Activated CD4-positive, alpha-beta T cell treated with anti-CD3 and anti-CD28 coated beads, Interleukin-2, amount 50 U/mL, for 24 hours (primary cell): ENCODE data around the gene TUBA4B.
A peak's percentile ranks its signal among the peaks of the same experiment; 100 is the strongest.

Source experiments
- DNase-seq, 2 donors: peaks; one replicate each; pipeline ENCODE4 v3.0.0-alpha.2; 2020; ENCODE audit warnings: low read depth in 1 of 2, low spot score in 1 of 2

The TUBA4B gene

GRCh38 chr2:219252900-219253752, at the start of gene TUBA4B:
TUBA4B (plus strand) TSS chr2:219253243; CDS start chr2:219253408, 165 bp downstream.
- peak in 1 of 2 donors; percentile 24 for DNase-seq

- no peak for DNase-seq
Measured at GRCh38 chr2:219204425-219205164, 48.4 kb upstream of the TUBA4B start.

DNA sequence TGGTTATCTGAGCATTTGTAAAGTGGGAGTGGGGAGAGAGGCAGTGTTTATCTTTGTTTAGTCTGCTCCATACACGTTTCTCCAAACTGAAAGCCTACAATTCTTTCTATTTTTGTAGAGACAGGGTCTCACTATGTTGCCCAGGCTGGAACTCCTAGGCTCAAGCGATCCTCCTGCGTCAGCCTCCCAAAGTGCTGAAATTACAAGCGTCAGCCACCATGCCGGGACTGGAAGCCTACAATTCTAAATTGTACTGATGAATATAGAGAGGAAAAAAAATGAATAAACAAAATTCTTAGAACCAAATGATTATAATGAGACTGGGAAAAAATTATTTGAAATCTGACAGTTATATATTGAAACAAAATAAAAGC, 47.9 kb upstream of the TUBA4B start:
- no peak for DNase-seq

DNA sequence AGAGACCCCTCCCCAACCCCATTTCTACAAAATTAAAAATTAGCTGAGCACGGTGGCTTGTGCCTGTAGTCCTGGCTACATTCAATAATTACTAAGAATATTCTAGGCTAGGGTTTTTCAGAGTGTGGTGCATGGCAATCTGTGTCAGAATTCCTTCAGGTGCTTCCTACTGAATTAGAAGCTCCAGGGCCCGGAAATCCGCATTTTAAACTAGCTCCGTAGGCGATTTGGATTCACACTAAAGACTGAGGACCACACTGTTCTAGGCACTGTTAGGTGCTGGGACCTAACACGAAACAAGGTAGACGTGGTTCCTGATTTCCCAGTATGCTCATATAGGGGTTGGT, 47.1 kb upstream of the TUBA4B start:
- no peak for DNase-seq

- DNase-seq = peak; percentile 85 to 87
Measured at GRCh38 chr2:219206328-219207133, 46.5 kb upstream of the TUBA4B start, which contains the start of gene ZFAND2B. ZFAND2B (plus strand) TSS chr2:219206782; CDS start chr2:219206988, 206 bp downstream.

- DNase-seq = no peak
Measured at GRCh38 chr2:219207134-219207883, 45.7 kb upstream of the TUBA4B start.

DNA sequence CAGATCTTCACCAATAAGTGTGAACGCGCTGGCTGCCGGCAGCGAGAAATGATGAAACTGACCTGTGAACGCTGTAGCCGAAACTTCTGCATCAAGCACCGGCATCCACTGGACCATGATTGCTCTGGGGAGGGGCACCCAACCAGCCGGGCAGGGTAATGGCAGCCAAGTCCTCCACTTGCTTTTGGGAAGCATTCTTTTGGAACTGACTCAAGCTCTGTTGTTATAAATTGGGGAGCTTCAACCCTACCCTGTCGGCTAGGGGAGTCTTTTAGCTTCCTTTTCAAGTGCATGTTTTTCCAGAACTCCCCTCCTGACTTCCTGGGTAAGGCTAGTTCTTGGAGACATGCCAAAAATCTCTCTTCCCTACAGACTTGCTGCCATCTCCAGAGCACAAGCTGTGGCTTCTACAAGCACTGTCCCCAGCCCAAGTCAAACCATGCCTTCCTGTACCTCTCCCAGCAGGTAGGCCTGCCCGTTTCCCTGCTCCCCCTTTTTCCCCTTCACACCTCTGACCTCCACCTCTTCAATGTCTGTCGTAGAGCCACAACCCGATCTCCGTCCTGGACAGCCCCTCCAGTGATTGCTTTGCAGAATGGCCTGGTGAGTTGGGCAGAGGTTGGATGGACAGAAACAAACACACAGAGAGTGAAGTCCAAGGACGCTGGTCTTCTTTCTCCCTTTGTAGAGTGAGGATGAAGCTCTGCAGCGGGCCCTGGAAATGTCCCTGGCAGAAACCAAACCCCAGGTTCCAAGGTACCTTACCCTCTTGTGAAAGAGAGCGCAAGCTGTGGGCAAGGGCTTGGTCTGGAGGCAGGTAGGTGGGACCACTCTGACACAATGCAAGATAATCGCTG, 44.9 kb upstream of the TUBA4B start:
- no peak for DNase-seq

GRCh38 chr2:219209236-219210195, 43.5 kb upstream of the TUBA4B start:
- DNase-seq = no peak

- no peak for DNase-seq
Measured at GRCh38 chr2:219210196-219210885, 42.7 kb upstream of the TUBA4B start.

DNA sequence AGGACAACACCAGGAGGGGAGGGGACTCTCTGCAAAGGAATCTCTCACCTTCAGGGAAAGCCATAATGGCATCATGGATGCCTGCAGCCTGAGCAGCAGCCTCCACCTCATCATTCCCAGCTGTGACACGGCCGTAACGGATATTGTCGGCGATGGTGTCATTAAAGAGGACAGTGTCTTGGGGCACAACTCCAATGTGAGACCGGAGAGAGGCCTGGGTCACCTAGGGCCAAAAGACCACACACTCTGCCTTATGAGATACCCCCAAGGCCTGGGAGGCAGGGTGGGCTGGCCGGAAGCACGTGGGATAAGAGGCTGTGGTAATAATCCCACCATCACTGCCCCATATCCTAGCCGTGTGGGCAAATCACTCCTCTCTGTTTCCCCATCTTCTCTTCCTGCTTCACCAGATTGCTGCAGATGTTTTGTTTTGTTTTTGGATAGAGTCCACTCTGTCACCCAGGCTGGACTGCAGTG, 42.1 kb upstream of the TUBA4B start:
- no peak for DNase-seq

- no peak for DNase-seq
Measured at GRCh38 chr2:219213026-219213415, 40.0 kb upstream of the TUBA4B start.

DNA sequence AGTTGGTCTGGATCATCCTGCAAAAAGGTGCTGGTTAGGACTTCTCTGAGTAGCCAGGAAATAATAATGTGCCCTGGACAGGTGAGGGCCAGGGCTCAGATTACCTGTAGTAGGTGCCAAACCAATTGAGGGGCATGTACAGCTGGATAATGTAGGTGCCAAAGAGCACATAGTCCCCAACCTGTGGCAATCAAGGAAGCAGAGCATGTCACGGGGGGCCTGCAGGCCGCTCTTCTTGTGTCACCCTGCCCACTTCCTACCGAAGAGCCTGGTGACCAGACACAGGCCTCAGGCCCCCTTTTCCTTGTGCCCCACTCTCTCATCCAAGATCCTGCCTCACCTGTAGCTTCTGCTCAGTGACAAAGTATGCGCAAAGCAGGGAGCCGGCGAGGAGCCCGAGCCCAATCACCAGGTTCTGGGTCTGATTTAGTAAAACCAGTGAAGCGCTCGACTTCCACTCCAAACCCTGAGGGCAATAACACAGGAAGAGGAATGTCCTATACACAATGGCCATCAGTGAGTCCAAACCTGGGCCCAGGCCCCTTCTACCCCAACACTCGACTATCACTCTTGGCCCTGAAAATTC, 39.5 kb upstream of the TUBA4B start:
- DNase-seq = no peak

DNA sequence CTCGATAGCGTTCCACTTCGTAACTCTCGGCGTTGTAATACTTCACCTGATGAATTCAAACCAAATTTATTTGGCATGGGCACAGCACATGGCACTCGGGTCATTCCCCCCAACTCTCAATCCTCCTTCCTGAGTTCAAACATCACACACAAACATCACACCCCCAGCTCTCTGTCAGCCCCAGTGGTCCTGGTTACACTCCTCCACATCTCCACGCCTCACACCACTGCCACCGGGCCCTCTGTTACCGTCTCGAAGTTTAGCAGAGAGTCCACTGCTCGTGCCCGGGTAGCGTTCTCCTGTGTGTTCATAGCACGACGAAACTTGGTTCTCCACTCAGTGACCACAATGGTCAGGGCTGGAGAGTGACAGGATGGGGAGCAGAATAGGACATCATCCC, 38.9 kb upstream of the TUBA4B start:
- DNase-seq = no peak

- no peak for DNase-seq
Measured at GRCh38 chr2:219214786-219215185, 38.3 kb upstream of the TUBA4B start.

- no peak for DNase-seq
Measured at GRCh38 chr2:219215871-219216534, 37.0 kb upstream of the TUBA4B start.

DNA sequence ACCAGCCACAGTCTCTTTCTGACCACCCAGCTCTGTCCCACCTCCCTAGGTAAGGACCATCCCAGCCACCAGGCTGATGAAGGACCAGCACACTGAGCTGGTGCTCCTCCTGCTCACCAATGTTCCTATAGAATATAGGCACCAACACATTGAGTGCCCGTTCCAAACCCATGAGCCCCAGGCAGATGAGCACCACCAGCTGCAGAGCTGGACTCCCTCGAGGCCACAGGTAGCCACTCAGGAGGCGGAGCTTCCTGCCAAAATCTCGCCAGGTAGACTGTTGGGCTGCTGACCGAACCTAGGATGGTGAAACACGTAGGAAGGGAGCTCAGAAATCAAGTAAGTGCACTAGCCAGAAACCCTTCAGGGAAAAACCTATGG, 36.5 kb upstream of the TUBA4B start:
- no peak for DNase-seq

DNA sequence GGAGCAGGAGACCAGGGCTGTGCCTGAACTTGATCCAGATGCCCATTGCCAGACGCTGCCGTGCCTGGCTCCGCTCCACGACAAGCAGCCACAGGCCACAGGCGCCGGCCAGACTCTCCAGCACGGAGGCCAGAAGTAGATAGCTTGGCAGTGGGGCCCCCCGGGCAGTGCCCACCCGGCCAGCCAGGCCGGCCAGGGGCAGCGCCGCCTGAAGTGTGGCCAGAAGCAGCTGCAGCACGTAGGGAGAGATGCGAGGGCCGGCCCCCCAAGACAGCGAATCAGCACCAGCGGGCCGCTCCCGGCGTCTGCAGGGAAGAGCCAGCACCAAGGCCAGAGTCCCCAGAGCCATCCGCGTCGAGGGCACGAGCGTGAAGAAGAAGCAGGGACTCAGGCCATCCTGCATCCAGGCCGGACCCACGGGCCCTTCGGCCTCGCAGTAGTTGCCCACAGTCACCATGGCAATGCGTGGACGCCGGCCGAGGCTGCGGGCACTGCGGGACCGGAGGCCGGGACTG, 34.8 kb upstream of the TUBA4B start:
- DNase-seq = peak in 1 of 2 donors; percentile 21
